C4-2B (cell line): ENCODE measurements around the gene TFB1M.

Source experiments
- ZFX ChIP-seq: fragments of 450-650 bp; IDR thresholded peaks from 2 replicates; pipeline ENCODE4 v1.6.1; 2017
- TF ChIP-seq, protein P1 (sequence below): fragments of 450-650 bp; conservative IDR thresholded peaks from 2 replicates; pipeline ENCODE4 v1.5.1; 2017; ENCODE audit warnings: mild to moderate bottlenecking

DNA sequence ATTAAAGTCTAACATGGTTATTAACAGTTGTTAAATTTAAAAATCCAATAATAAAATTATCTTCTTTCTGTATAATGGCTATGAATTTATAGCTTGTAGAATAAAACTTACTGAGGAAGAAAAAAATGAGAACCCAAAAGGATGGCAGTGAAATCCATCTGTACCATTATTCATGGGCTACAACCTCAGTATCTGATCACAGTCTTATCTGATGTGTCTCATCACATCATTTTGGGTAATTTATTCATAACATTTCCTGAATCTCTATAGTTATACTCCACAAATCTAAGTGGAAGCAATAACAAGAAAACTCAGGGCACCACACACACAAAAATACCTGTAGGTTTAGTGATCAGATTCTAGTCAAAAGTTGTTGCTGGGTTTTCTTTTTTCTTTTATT lies 43.1 kb downstream of the TFB1M start:
- TF ChIP-seq, protein P1, sequence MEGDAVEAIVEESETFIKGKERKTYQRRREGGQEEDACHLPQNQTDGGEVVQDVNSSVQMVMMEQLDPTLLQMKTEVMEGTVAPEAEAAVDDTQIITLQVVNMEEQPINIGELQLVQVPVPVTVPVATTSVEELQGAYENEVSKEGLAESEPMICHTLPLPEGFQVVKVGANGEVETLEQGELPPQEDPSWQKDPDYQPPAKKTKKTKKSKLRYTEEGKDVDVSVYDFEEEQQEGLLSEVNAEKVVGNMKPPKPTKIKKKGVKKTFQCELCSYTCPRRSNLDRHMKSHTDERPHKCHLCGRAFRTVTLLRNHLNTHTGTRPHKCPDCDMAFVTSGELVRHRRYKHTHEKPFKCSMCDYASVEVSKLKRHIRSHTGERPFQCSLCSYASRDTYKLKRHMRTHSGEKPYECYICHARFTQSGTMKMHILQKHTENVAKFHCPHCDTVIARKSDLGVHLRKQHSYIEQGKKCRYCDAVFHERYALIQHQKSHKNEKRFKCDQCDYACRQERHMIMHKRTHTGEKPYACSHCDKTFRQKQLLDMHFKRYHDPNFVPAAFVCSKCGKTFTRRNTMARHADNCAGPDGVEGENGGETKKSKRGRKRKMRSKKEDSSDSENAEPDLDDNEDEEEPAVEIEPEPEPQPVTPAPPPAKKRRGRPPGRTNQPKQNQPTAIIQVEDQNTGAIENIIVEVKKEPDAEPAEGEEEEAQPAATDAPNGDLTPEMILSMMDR, result no peak
- no peak for TF ChIP-seq ZFX
